ENCODE results near the gene FTSJ3. TPM values are rescaled to one million over a fixed set of nuclear protein-coding genes. Genes with fewer than 3 reads are reported as not detected.

The FTSJ3 gene
- polyA plus RNA-seq, 6 donors from 2014 or later, result 3.8 to 35.5 (median 22.2) TPM

- ATAC-seq (ENCODE audit: low read depth in 2 of 2), result no peak
- Mint-ChIP-seq H3K9me3 (no peaks in the 10 kb centered on the region), H3K4me1 (peaks cover 33 to 46% (median 43%) of the 10 kb centered on the region in 3 donors), H3K27ac (peak overlapping the region in 1 of 6 donors; percentile 33), H3K27me3 (no peaks in the 10 kb centered on the region), H3K4me3 (no peak overlapping the region), H3K36me3 (no peaks in the 10 kb centered on the region)
- no peak for DNase-seq
These were observed 43.9 kb downstream of the FTSJ3 start for GRCh38 chr17:63783522-63783921.

- peaks cover 48 to 68% (median 62%) of the 10 kb centered on the region in 3 donors for H3K4me1 Mint-ChIP-seq
- H3K27ac Mint-ChIP-seq, result no peak overlapping the region
- ATAC-seq (ENCODE audit: low read depth in 2 of 2), result no peak
- peak overlapping the region in 2 of 8 donors; percentile 37 to 42 for H3K4me3 Mint-ChIP-seq
- H3K27me3 Mint-ChIP-seq, result no peaks in the 10 kb centered on the region
- no peaks in the 10 kb centered on the region for H3K36me3 Mint-ChIP-seq
- no peak for DNase-seq
- H3K9me3 Mint-ChIP-seq, result no peaks in the 10 kb centered on the region
These were observed 46.5 kb downstream of the FTSJ3 start for GRCh38 chr17:63780928-63781327.

- ATAC-seq (ENCODE audit: low read depth in 2 of 2) (no peak), DNase-seq (no peak)
- H3K27ac Mint-ChIP-seq, result peak overlapping the region in 1 of 6 donors; percentile 85
- H3K36me3 Mint-ChIP-seq, result no peaks in the 10 kb centered on the region
- H3K4me3 Mint-ChIP-seq, result peak overlapping the region in 1 of 8 donors; percentile 37
- no peaks in the 10 kb centered on the region for H3K9me3 Mint-ChIP-seq
- no peaks in the 10 kb centered on the region for H3K27me3 Mint-ChIP-seq
- H3K4me1 Mint-ChIP-seq, result peaks cover 50 to 70% (median 66%) of the 10 kb centered on the region in 3 donors
These were observed 47.0 kb downstream of the FTSJ3 start for GRCh38 chr17:63780507-63780906.

- peaks cover 48 to 72% (median 70%) of the 10 kb centered on the region in 3 donors for H3K4me1 Mint-ChIP-seq
- H3K36me3 Mint-ChIP-seq, result no peaks in the 10 kb centered on the region
These were observed 52.0 kb downstream of the FTSJ3 start for GRCh38 chr17:63775420-63775819.

GRCh38 chr17:63774969-63775265 lies 52.5 kb downstream of the FTSJ3 start:
- Mint-ChIP-seq H3K4me3 (peak overlapping the region; percentile 90 to 99 (median 96)), H3K27ac (peak overlapping the region; percentile 92 to 100 (median 99)), H3K36me3 (no peaks in the 10 kb centered on the region), H3K4me1 (peaks cover 48 to 72% (median 70%) of the 10 kb centered on the region in 3 donors), H3K27me3 (no peaks in the 10 kb centered on the region), H3K9me3 (no peaks in the 10 kb centered on the region)
- DNase-seq (no peak), ATAC-seq (ENCODE audit: low read depth in 2 of 2) (no peak)

More at GRCh38 chr17:63775420-63775819, 52.0 kb downstream of the FTSJ3 start:
- no peaks in the 10 kb centered on the region for H3K27me3 Mint-ChIP-seq
- ATAC-seq (ENCODE audit: low read depth in 2 of 2), result no peak
- no peak for DNase-seq
- peak overlapping the region in 5 of 6 donors; percentile 20 to 100 (median 97) for H3K27ac Mint-ChIP-seq
- H3K9me3 Mint-ChIP-seq, result no peaks in the 10 kb centered on the region
- H3K4me3 Mint-ChIP-seq, result peak overlapping the region; percentile 90 to 99 (median 96)

GRCh38 chr17:63774141-63774968 lies 53.1 kb downstream of the FTSJ3 start, which contains the start of gene DDX42:
DDX42 (plus strand) TSS chr17:63774170; CDS start chr17:63787050, 12,880 bp downstream.
- DNase-seq (no peak), ATAC-seq (ENCODE audit: low read depth in 2 of 2) (peak; percentile 6 to 11)
- Mint-ChIP-seq H3K36me3 (no peaks in the 10 kb centered on the region), H3K9me3 (no peaks in the 10 kb centered on the region), H3K4me3 (peak within 1 kb of the TSS; percentile 90 to 99 (median 96)), H3K27ac (peak within 1 kb of the TSS; percentile 97 to 100 (median 99)), H3K27me3 (no peaks in the 10 kb centered on the region), H3K4me1 (peaks cover 44 to 71% (median 67%) of the 10 kb centered on the region in 3 donors)

- Mint-ChIP-seq H3K4me1 (peaks cover 43 to 73% (median 66%) of the 10 kb centered on the region in 3 donors), H3K27me3 (no peaks in the 10 kb centered on the region), H3K4me3 (peak within 1 kb of the TSS; percentile 90 to 99 (median 96)), H3K27ac (peak within 1 kb of the TSS; percentile 97 to 100 (median 99)), H3K9me3 (no peaks in the 10 kb centered on the region), H3K36me3 (no peaks in the 10 kb centered on the region)
- DNase-seq (peak; percentile 99), ATAC-seq (ENCODE audit: low read depth in 2 of 2) (peak; percentile 83 to 85)
These were observed 54.0 kb downstream of the FTSJ3 start, which contains the start of gene CCDC47 for GRCh38 chr17:63773272-63774140. CCDC47 (minus strand) TSS chr17:63773597; CDS start chr17:63766175, 7,422 bp downstream.

GRCh38 chr17:63772801-63773271 lies 54.6 kb downstream of the FTSJ3 start:
- Mint-ChIP-seq H3K4me1 (peaks cover 39 to 76% (median 67%) of the 10 kb centered on the region in 3 donors), H3K27me3 (no peaks in the 10 kb centered on the region), H3K9me3 (no peaks in the 10 kb centered on the region), H3K36me3 (no peaks in the 10 kb centered on the region), H3K27ac (peak overlapping the region; percentile 97 to 100 (median 99)), H3K4me3 (peak overlapping the region; percentile 90 to 99 (median 96))
- no peak for DNase-seq
- no peak for ATAC-seq (ENCODE audit: low read depth in 2 of 2)

Other genes starting within 250 kb of the FTSJ3 start
- 10 to 100 TPM; 14.9 to 19.7 (median 16.8) TPM for gene TACO1, start 226.8 kb downstream of the FTSJ3 start, polyA plus RNA-seq (ENCODE audit: low read depth in 6 of 6)
- gene MAP3K3, start 205.2 kb downstream of the FTSJ3 start, polyA plus RNA-seq (ENCODE audit: low read depth in 6 of 6), result 10 to 100 TPM; 20.8 to 39.1 (median 28.7) TPM
- gene LIMD2, start 127.5 kb downstream of the FTSJ3 start, polyA plus RNA-seq (ENCODE audit: low read depth in 6 of 6), result 100 to 1,000 TPM; 557 to 994 (median 667) TPM
- gene STRADA, start 85.9 kb downstream of the FTSJ3 start, polyA plus RNA-seq (ENCODE audit: low read depth in 6 of 6), result 10 to 100 TPM; 21.1 to 33.2 (median 26.3) TPM
- 10 to 100 TPM; 27.1 to 46.1 (median 36.3) TPM for gene CCDC47, start 54.1 kb downstream of the FTSJ3 start, polyA plus RNA-seq (ENCODE audit: low read depth in 6 of 6)
- gene DDX42, start 53.5 kb downstream of the FTSJ3 start, polyA plus RNA-seq (ENCODE audit: low read depth in 6 of 6), result 10 to 100 TPM in 4 of 6 donors, 1 to 10 TPM in 2; 6.3 to 24.1 (median 13.5) TPM
- gene PSMC5, start 232 bp downstream of the FTSJ3 start, polyA plus RNA-seq (ENCODE audit: low read depth in 6 of 6), result 100 to 1,000 TPM; 107 to 220 (median 118) TPM
- gene SMARCD2, start 15.0 kb upstream of the FTSJ3 start, polyA plus RNA-seq (ENCODE audit: low read depth in 6 of 6), result 100 to 1,000 TPM in 2 of 6 donors, 10 to 100 TPM in 4; 62.0 to 142 (median 95.1) TPM
- not detected for gene CSH2, start 46.0 kb upstream of the FTSJ3 start, polyA plus RNA-seq (ENCODE audit: low read depth in 6 of 6)
- gene GH2, start 54.3 kb upstream of the FTSJ3 start, polyA plus RNA-seq (ENCODE audit: low read depth in 6 of 6), result not detected
- gene CSH1, start 68.9 kb upstream of the FTSJ3 start, polyA plus RNA-seq (ENCODE audit: low read depth in 6 of 6), result not detected
- gene CSHL1, start 83.6 kb upstream of the FTSJ3 start, polyA plus RNA-seq (ENCODE audit: low read depth in 6 of 6), result not detected
- gene GH1, start 91.2 kb upstream of the FTSJ3 start, polyA plus RNA-seq (ENCODE audit: low read depth in 6 of 6), result 1 to 10 TPM in 1 of 6 donors, not detected in 5; 1.8 TPM
- gene CD79B, start 104.7 kb upstream of the FTSJ3 start, polyA plus RNA-seq (ENCODE audit: low read depth in 6 of 6), result 1,000 to 10,000 TPM; 2,263 to 2,851 (median 2,433) TPM
- gene SCN4A, start 145.3 kb upstream of the FTSJ3 start, polyA plus RNA-seq (ENCODE audit: low read depth in 6 of 6), result 1 to 10 TPM in 3 of 6 donors, under 1 TPM in 2, not detected in 1; 0.89 to 1.4 (median 1.1) TPM
- 1 to 10 TPM; 3.5 to 6.8 (median 5.8) TPM for gene PRR29, start 170.7 kb upstream of the FTSJ3 start, polyA plus RNA-seq (ENCODE audit: low read depth in 6 of 6)
- gene ICAM2, start 193.0 kb upstream of the FTSJ3 start, polyA plus RNA-seq (ENCODE audit: low read depth in 6 of 6), result 100 to 1,000 TPM; 214 to 346 (median 290) TPM